MM.1S (cell line): ENCODE results near the gene KAT6B.

ENCODE experiments used
- CTCF ChIP-seq: fragments of 300-600 bp; sonication (generic); IDR thresholded peaks from 2 replicates; pipeline ENCODE4 v1.5.1; 2016; ENCODE audit warnings: antibody characterized with exemption, low read length, mixed read lengths
- EZH2 ChIP-seq: fragments of 300-600 bp; sonication (generic); optimal IDR thresholded peaks from 2 replicates; pipeline ENCODE3; 2017; ENCODE audit warnings: low read depth, mild to moderate bottlenecking, antibody characterized with exemption, low read length, mixed read lengths
- EZH2phosphoT487 ChIP-seq: fragments of 300-600 bp; sonication (generic); IDR thresholded peaks from 2 replicates; pipeline ENCODE4 v1.6.1; 2018; ENCODE audit warnings: antibody characterized with exemption, low read length

GRCh38 chr10:74993649-74994048 lies 167.2 kb downstream of the KAT6B start:
- TF ChIP-seq CTCF = no peak
- TF ChIP-seq EZH2 = no peak
- no peak for TF ChIP-seq EZH2phosphoT487
